HG03159 (cell line): Measurements from ENCODE around the gene PORCN.

Source experiments
- ATAC-seq: cut with Tn5 transposase; IDR thresholded peaks from one replicate; pipeline ENCODE4 v1.9.1; 2021; ENCODE audit warnings: mild to moderate bottlenecking, moderate library complexity; ENCODE audit not compliant: unreplicated experiment

The PORCN gene

GRCh38 chrX:48508400-48509244, at the start of gene PORCN:
Gene PORCN (plus strand): TSS chrX:48508992. CDS start chrX:48509821, 829 bp downstream.
- ATAC-seq: peak; percentile 74

- no peak for ATAC-seq
These were observed 49.3 kb upstream of the PORCN start for GRCh38 chrX:48459483-48459882.

GRCh38 chrX:48460031-48460430, 48.8 kb upstream of the PORCN start:
- no peak for ATAC-seq

- no peak for ATAC-seq
These were observed 48.2 kb upstream of the PORCN start for GRCh38 chrX:48460606-48461005.

GRCh38 chrX:48461830-48462229, 47.0 kb upstream of the PORCN start:
- no peak for ATAC-seq

- ATAC-seq: no peak
These were observed 43.4 kb upstream of the PORCN start for GRCh38 chrX:48465336-48465933.

GRCh38 chrX:48466696-48467095, 42.1 kb upstream of the PORCN start:
- no peak for ATAC-seq

- no peak for ATAC-seq
These were observed 41.5 kb upstream of the PORCN start for GRCh38 chrX:48467281-48467761.

GRCh38 chrX:48468247-48468671, 40.5 kb upstream of the PORCN start:
- ATAC-seq: no peak

- ATAC-seq: no peak
These were observed 39.8 kb upstream of the PORCN start for GRCh38 chrX:48468693-48469691.

- ATAC-seq: no peak
These were observed 38.5 kb upstream of the PORCN start, which contains the start of gene SLC38A5 for GRCh38 chrX:48470110-48470832. Gene SLC38A5 (minus strand): TSS chrX:48470260. CDS start chrX:48467924, 2,336 bp downstream.

GRCh38 chrX:48470833-48471118, 38.0 kb upstream of the PORCN start:
- no peak for ATAC-seq

GRCh38 chrX:48471504-48471903, 37.3 kb upstream of the PORCN start:
- ATAC-seq: no peak

GRCh38 chrX:48472225-48472624, 36.6 kb upstream of the PORCN start:
- ATAC-seq: no peak

GRCh38 chrX:48472851-48473703, 35.7 kb upstream of the PORCN start:
- ATAC-seq: no peak

- no peak for ATAC-seq
These were observed 35.1 kb upstream of the PORCN start for GRCh38 chrX:48473704-48473990.

- ATAC-seq: no peak
These were observed 34.7 kb upstream of the PORCN start for GRCh38 chrX:48474127-48474526.

- ATAC-seq: no peak
These were observed 34.2 kb upstream of the PORCN start for GRCh38 chrX:48474581-48474980.

- ATAC-seq: no peak
These were observed 33.5 kb upstream of the PORCN start for GRCh38 chrX:48475296-48475695.
